Measurements from ENCODE around the gene HACD2. TPM values are rescaled to one million over a fixed set of nuclear protein-coding genes. Genes with fewer than 3 reads are reported as not detected.

Gene HACD2
- total RNA-seq, 2 experiments from 2014 or later = 17.8 to 24.9 TPM

DNA sequence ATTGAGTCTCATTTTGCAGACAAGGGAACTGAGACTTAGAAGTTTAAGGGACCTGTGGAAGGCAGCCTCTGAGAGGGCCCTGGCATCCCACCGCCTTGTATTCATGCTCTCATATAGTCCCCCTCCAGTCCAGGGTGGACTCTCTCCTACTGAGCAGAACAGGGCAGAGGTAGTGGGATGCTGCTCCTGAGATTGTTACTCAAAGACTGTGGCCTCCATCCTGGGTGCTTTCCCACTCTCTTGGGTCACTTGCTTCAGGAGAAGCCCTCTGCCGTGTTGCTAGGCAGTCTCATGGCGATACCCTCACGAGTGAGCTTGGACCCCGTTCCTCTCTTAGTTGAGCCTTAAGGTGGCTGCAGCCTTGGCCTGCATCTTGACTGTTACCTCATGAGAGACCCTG, 113.7 kb downstream of the HACD2 start:
- DNase-seq (no peak), ATAC-seq (no peak)
- H3K27ac Mint-ChIP-seq = no peak overlapping the region
- CTCF ChIA-PET = no interaction called here
- no peak overlapping the region for H3K4me3 Mint-ChIP-seq
- no peaks in the 10 kb centered on the region for H3K9me3 Mint-ChIP-seq (ENCODE audit: low read depth)
- no peaks in the 10 kb centered on the region for H3K36me3 Mint-ChIP-seq
- H3K4me1 Mint-ChIP-seq = no peaks in the 10 kb centered on the region
- peaks cover 13% of the 10 kb centered on the region for H3K27me3 Mint-ChIP-seq

DNA sequence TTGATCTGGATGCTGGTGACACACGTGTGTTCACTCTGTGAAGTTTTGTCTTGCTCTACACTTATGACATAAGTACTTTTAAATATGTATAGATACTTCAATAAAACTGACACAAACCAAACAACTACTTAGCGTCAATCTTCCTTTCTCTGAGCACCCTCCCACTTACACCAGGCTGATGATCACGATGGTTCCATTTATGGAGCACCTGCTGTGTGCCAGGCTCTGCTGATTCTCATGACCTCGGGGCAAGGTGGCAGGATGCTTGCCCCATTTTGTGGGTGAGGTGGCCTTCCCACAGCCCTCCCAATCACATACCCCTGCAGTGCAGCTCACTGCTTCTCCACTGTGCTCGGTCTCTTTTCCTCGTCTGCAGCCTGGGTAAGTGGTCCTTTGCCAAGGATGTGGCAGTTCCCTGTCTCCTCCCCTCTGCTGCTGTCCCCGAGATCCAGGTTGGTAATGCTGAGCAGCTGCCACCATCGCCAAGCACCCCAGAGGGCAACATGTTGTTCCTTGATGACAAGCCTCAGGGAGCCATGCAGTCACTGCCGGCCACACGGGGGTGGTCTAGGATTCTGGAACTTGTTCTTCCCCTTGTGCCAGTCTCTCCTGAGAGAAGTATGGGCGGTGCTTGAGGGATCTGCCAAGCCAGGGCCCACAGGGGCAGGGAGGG, 115.4 kb downstream of the HACD2 start:
- Mint-ChIP-seq H3K27ac (no peak overlapping the region), H3K4me1 (no peaks in the 10 kb centered on the region), H3K4me3 (no peak overlapping the region), H3K27me3 (peaks cover 18% of the 10 kb centered on the region), H3K36me3 (no peaks in the 10 kb centered on the region), H3K9me3 (ENCODE audit: low read depth) (no peaks in the 10 kb centered on the region)
- DNase-seq = no peak
- CTCF ChIA-PET = no interaction called here
- ATAC-seq = no peak

GRCh38 chr3:123467046-123467445, 117.8 kb downstream of the HACD2 start:
- Mint-ChIP-seq H3K4me3 (no peak overlapping the region), H3K27me3 (peaks cover 33% of the 10 kb centered on the region), H3K9me3 (ENCODE audit: low read depth) (no peaks in the 10 kb centered on the region), H3K4me1 (no peaks in the 10 kb centered on the region), H3K27ac (no peak overlapping the region), H3K36me3 (no peaks in the 10 kb centered on the region)
- ATAC-seq (no peak), DNase-seq (no peak)
- CTCF ChIA-PET = interaction anchor here (0.7 kb wide), 1 partner anchor 22 kb away, joined by 3 read pairs; no protein-coding TSS in a partner anchor

DNA sequence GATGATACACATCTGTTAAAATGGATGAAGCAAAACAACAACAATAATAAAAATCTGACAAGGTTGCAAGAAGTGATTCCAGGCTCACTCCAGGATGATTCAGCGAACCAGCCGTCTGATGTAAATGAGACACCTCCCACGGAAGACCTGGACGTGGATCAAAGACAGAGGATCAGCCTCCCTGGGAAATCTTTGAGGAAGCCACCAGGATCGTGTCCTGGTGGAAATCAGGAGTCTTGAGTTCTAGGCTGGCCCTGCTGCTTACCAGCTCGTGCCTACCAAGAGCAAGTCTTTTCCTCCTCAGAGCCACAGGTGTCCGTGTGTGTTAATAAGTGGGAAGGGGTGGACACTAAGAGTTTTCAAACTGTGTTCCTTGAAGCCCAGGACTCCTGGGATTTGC, 120.6 kb downstream of the HACD2 start:
- ATAC-seq (no peak), DNase-seq (no peak)
- Mint-ChIP-seq H3K4me1 (no peaks in the 10 kb centered on the region), H3K36me3 (no peaks in the 10 kb centered on the region), H3K4me3 (no peak overlapping the region), H3K27ac (no peak overlapping the region), H3K9me3 (ENCODE audit: low read depth) (no peaks in the 10 kb centered on the region), H3K27me3 (peaks cover 45% of the 10 kb centered on the region)
- CTCF ChIA-PET = interaction anchor here (1.3 kb wide), 1 partner anchor 25 kb away, joined by 5 read pairs; no protein-coding TSS in a partner anchor

DNA sequence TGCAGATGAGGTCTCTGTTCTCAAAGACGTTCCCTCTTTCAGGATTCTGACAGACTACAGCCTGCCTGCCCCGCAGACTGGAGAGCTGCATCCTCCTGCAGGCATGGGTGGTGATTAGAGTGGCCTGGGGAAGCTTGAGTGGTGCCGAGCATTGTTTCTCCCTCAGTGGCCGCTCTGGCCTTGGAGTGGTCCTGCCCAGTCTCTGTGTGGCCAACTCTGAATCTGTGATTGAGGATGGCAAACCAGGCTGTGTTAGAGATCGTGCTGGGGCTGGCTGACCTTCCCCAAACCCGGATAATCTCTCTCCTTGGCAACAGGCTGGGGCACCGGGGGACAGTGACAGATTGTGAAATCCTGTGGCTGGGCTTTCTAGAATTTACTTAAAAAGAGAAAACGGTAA, 125.0 kb downstream of the HACD2 start:
- no peaks in the 10 kb centered on the region for H3K9me3 Mint-ChIP-seq (ENCODE audit: low read depth)
- H3K4me1 Mint-ChIP-seq = no peaks in the 10 kb centered on the region
- H3K36me3 Mint-ChIP-seq = no peaks in the 10 kb centered on the region
- H3K27ac Mint-ChIP-seq = no peak overlapping the region
- ATAC-seq = no peak
- CTCF ChIA-PET = interaction anchor here (0.5 kb wide), 1 partner anchor 131 kb away, joined by 3 read pairs; no protein-coding TSS in a partner anchor
- no peak overlapping the region for H3K4me3 Mint-ChIP-seq
- no peak for DNase-seq
- H3K27me3 Mint-ChIP-seq = peaks cover 56% of the 10 kb centered on the region

DNA sequence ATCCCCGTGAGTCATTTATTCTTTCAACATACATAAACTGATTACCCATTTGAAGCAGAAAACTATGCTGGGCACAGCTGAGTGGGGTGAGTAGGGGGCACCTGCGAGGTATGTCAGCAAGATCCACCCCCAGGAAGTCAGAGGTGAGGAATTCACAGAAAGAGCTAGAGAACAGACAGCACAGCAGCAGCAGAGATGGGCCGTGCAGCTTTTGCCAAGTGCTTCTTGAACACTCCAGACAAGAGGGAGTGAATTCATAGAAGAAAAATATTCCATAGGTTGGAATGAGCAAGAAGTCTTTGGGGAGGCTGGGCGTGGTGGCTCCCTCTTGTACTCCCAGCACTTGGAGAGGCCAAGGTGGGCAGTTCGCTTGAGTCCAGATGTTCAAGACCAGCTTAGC, 126.6 kb downstream of the HACD2 start:
- peaks cover 50% of the 10 kb centered on the region for H3K27me3 Mint-ChIP-seq
- no peak overlapping the region for H3K27ac Mint-ChIP-seq
- CTCF ChIA-PET = no interaction called here
- H3K9me3 Mint-ChIP-seq (ENCODE audit: low read depth) = no peaks in the 10 kb centered on the region
- no peak overlapping the region for H3K4me3 Mint-ChIP-seq
- H3K36me3 Mint-ChIP-seq = no peaks in the 10 kb centered on the region
- ATAC-seq (no peak), DNase-seq (no peak)
- H3K4me1 Mint-ChIP-seq = no peaks in the 10 kb centered on the region

- CTCF ChIA-PET = no interaction called here
- no peak for ATAC-seq
- peaks cover 50% of the 10 kb centered on the region for H3K27me3 Mint-ChIP-seq
These were observed 127.0 kb downstream of the HACD2 start for GRCh38 chr3:123457841-123458240.

GRCh38 chr3:123453675-123454074, 131.2 kb downstream of the HACD2 start:
- Mint-ChIP-seq H3K36me3 (no peaks in the 10 kb centered on the region), H3K9me3 (ENCODE audit: low read depth) (no peaks in the 10 kb centered on the region), H3K4me3 (no peak overlapping the region), H3K27ac (no peak overlapping the region), H3K27me3 (peaks cover 46% of the 10 kb centered on the region), H3K4me1 (peaks cover under 1% of the 10 kb centered on the region)
- CTCF ChIA-PET = interaction anchor here (1.1 kb wide), 1 partner anchor 28 kb away, joined by 3 read pairs; no protein-coding TSS in a partner anchor
- ATAC-seq (no peak), DNase-seq (no peak)

More at GRCh38 chr3:123457841-123458240, 127.0 kb downstream of the HACD2 start:
- DNase-seq = no peak
- Mint-ChIP-seq H3K9me3 (ENCODE audit: low read depth) (no peaks in the 10 kb centered on the region), H3K27ac (no peak overlapping the region), H3K4me1 (no peaks in the 10 kb centered on the region), H3K36me3 (no peaks in the 10 kb centered on the region), H3K4me3 (no peak overlapping the region)

GRCh38 chr3:123451186-123451585, 133.7 kb downstream of the HACD2 start:
- no peak overlapping the region for H3K4me3 Mint-ChIP-seq
- peaks cover 1% of the 10 kb centered on the region for H3K36me3 Mint-ChIP-seq
- no peak overlapping the region for H3K27ac Mint-ChIP-seq
- no peaks in the 10 kb centered on the region for H3K9me3 Mint-ChIP-seq (ENCODE audit: low read depth)
- H3K27me3 Mint-ChIP-seq = peaks cover 46% of the 10 kb centered on the region
- ATAC-seq = no peak
- no peak for DNase-seq
- H3K4me1 Mint-ChIP-seq = peaks cover 4% of the 10 kb centered on the region
- CTCF ChIA-PET = interaction anchor here (1.2 kb wide), 1 partner anchor 122 kb away, joined by 3 read pairs; no protein-coding TSS in a partner anchor

GRCh38 chr3:123449997-123450604, 134.8 kb downstream of the HACD2 start:
- H3K27ac Mint-ChIP-seq = no peak overlapping the region

DNA sequence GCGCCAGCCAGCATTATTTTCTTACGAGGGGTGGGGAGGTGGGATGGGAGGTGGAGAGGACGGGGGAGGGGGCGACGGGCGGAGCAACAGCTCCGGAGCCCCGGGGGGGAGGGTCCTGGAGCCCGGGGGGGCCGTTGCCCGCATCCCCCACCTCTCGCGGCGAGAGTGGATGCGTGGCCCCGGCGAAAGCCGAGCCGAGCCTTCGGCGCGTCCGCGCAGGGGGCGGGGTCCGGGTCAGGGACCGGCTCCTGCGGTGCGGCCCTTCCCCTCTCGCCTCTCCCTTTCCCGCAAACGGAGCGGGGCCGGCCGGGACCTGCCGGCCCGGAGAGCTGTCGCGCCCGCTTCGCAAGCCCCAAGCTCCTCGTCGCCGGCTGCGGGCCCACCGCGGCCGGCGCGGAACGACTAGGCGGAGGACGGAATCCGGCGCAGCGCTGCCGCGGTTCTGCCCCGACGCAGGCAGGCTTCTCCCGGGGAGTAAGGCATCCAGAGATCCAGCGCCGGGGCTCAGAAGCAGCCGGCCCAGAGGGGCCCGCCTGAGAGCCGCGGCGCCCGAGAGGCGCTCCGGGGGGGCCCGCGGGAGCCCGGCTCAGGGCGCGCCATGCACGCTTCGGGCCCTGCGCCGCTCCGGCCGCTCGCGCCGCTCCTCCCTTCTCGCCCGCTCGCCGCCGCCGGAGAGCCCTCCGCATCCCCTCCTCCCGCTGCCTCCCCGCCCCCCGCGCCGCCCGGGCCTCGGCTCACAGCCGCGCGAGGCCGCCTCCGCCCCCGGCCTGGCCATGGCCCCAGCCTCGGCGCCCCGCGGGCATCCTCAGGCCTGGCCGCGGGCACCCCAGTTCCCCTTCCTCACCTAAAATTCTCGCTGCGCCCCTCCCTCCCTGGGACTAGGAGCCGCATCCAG, 135.5 kb downstream of the HACD2 start:
- peaks cover 4% of the 10 kb centered on the region for H3K4me1 Mint-ChIP-seq
- peaks cover 1% of the 10 kb centered on the region for H3K36me3 Mint-ChIP-seq
- no peak for DNase-seq
- H3K4me3 Mint-ChIP-seq = no peak overlapping the region
- peaks cover 59% of the 10 kb centered on the region for H3K27me3 Mint-ChIP-seq
- ATAC-seq = peak; percentile 24
- no peak overlapping the region for H3K27ac Mint-ChIP-seq
- CTCF ChIA-PET = interaction anchor here (0.9 to 1.3 kb wide), 2 partner anchors 40 to 109 kb away, joined by 5 read pairs; no protein-coding TSS in a partner anchor
- H3K9me3 Mint-ChIP-seq (ENCODE audit: low read depth) = no peaks in the 10 kb centered on the region

More at GRCh38 chr3:123449997-123450604, 134.8 kb downstream of the HACD2 start:
- Mint-ChIP-seq H3K4me3 (no peak overlapping the region), H3K27me3 (peaks cover 51% of the 10 kb centered on the region), H3K9me3 (ENCODE audit: low read depth) (no peaks in the 10 kb centered on the region), H3K4me1 (peaks cover 4% of the 10 kb centered on the region), H3K36me3 (peaks cover 1% of the 10 kb centered on the region)
- CTCF ChIA-PET = interaction anchor here (1.2 kb wide), 1 partner anchor 121 kb away, joined by 3 read pairs; no protein-coding TSS in a partner anchor
- DNase-seq = no peak
- ATAC-seq = no peak

DNA sequence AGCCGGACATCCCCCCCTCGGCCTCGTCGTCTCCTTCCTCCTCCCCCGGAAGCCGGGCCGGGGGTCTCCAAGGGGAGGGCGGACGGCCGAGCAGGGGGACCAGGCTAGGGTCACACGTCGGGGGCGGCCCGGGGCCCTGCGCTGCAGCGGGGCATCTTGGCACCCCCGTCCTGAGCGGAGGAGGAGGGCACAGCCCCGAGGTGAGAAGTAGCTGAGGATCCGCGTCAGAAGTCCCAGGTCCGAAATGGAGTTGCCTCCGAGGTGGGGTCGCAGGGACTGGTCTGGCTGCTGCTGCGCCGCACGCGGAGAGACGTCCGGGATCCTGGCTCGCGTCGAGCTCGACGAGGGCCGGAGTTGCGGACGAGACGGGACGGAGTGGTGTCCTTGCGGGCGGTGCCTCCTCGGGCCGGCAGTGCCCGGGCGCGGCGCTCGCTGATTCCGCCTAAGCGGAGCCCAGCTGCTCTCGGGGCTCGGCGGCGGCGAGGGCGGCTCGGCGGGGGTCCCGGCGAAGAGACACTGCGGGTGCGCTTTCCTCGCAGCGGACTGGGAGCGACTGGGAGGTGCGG, 136.2 kb downstream of the HACD2 start, which contains the start of gene ADCY5:
Gene ADCY5, minus strand, starts transcription at position 555 of the 566 bp plus-strand sequence. Its CDS starts 545 bp downstream, at position 10.
- CTCF ChIA-PET = interaction anchor here (0.9 to 1.3 kb wide), 3 partner anchors 12 to 110 kb away, joined by 3 to 5 read pairs (median 5); no protein-coding TSS in a partner anchor
- ATAC-seq (peak; percentile 22), DNase-seq (no peak)
- Mint-ChIP-seq H3K4me3 (no peak within 1 kb of the TSS), H3K27me3 (peaks cover 61% of the 10 kb centered on the region), H3K4me1 (peaks cover 4% of the 10 kb centered on the region), H3K9me3 (ENCODE audit: low read depth) (no peaks in the 10 kb centered on the region), H3K27ac (no peak within 1 kb of the TSS), H3K36me3 (peaks cover 1% of the 10 kb centered on the region)
